ENCODE data around the gene SLC22A4. TPM values are rescaled to one million over a fixed set of nuclear protein-coding genes. Genes with fewer than 3 reads are reported as not detected.

The SLC22A4 gene
- total and polyA plus RNA-seq, 2 experiments from 2014 or later: 0.27 to 0.32 TPM

GRCh38 chr5:132335402-132335801 is 41.2 kb downstream of the SLC22A4 start:
- Histone ChIP-seq H3K27me3 (no peaks in the 10 kb centered on the region), H3K36me3 (no peaks in the 10 kb centered on the region), H3K4me1 (ENCODE audit: low read depth) (no peaks in the 10 kb centered on the region), H3K9me3 (ENCODE audit: low read depth) (no peaks in the 10 kb centered on the region), H3K4me3 (no peak overlapping the region), H3K27ac (no peak overlapping the region)
- TF ChIP-seq CTCF (IDR thresholded peaks at IDR 0.05; ENCODE audit: low read depth, low read length): no peak
- DNase-seq (ENCODE audit: low read depth in 1 of 2, low spot score in 1 of 2): no peak

- Histone ChIP-seq H3K36me3 (no peaks in the 10 kb centered on the region), H3K4me3 (no peak overlapping the region), H3K9me3 (ENCODE audit: low read depth) (no peaks in the 10 kb centered on the region), H3K4me1 (ENCODE audit: low read depth) (no peaks in the 10 kb centered on the region), H3K27ac (no peak overlapping the region), H3K27me3 (no peaks in the 10 kb centered on the region)
- DNase-seq (ENCODE audit: low read depth in 1 of 2, low spot score in 1 of 2): no peak
- TF ChIP-seq CTCF (IDR thresholded peaks at IDR 0.05; ENCODE audit: low read depth, low read length): no peak
These were observed 45.3 kb downstream of the SLC22A4 start for GRCh38 chr5:132339502-132339901.

GRCh38 chr5:132342291-132343180 is 48.3 kb downstream of the SLC22A4 start:
- Histone ChIP-seq H3K4me3 (no peak overlapping the region), H3K27me3 (no peaks in the 10 kb centered on the region), H3K4me1 (ENCODE audit: low read depth) (no peaks in the 10 kb centered on the region), H3K27ac (no peak overlapping the region), H3K36me3 (no peaks in the 10 kb centered on the region), H3K9me3 (ENCODE audit: low read depth) (no peaks in the 10 kb centered on the region)
- no peak for TF ChIP-seq CTCF (IDR thresholded peaks at IDR 0.05; ENCODE audit: low read depth, low read length)
- DNase-seq (ENCODE audit: low read depth in 1 of 2, low spot score in 1 of 2): no peak

- Histone ChIP-seq H3K4me3 (no peak overlapping the region), H3K4me1 (ENCODE audit: low read depth) (no peaks in the 10 kb centered on the region), H3K27ac (no peak overlapping the region), H3K27me3 (no peaks in the 10 kb centered on the region), H3K36me3 (no peaks in the 10 kb centered on the region), H3K9me3 (ENCODE audit: low read depth) (no peaks in the 10 kb centered on the region)
- no peak for DNase-seq (ENCODE audit: low read depth in 1 of 2, low spot score in 1 of 2)
- no peak for TF ChIP-seq CTCF (IDR thresholded peaks at IDR 0.05; ENCODE audit: low read depth, low read length)
These were observed 50.8 kb downstream of the SLC22A4 start for GRCh38 chr5:132344775-132345514.

GRCh38 chr5:132353486-132353995 is 59.3 kb downstream of the SLC22A4 start:
- no peak for TF ChIP-seq CTCF (IDR thresholded peaks at IDR 0.05; ENCODE audit: low read depth, low read length)
- no peaks in the 10 kb centered on the region for H3K9me3 ChIP-seq (ENCODE audit: low read depth)
- no peaks in the 10 kb centered on the region for H3K27me3 ChIP-seq
- no peaks in the 10 kb centered on the region for H3K4me1 ChIP-seq (ENCODE audit: low read depth)
- H3K36me3 ChIP-seq: no peaks in the 10 kb centered on the region
- DNase-seq (ENCODE audit: low read depth in 1 of 2, low spot score in 1 of 2): no peak
- H3K4me3 ChIP-seq: no peak overlapping the region
- no peak overlapping the region for H3K27ac ChIP-seq
